ENCODE results near the gene FUNDC1. TPM values are rescaled to one million over a fixed set of nuclear protein-coding genes. Genes with fewer than 3 reads are reported as not detected.
"Not testable (repeated sequence)": the region's sequence is repeated elsewhere in the genome, so short reads cannot be mapped to it uniquely, and the experiment has no call there.

FUNDC1 gene, protein sequence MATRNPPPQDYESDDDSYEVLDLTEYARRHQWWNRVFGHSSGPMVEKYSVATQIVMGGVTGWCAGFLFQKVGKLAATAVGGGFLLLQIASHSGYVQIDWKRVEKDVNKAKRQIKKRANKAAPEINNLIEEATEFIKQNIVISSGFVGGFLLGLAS
- total RNA-seq (2014; rRNA removed; shearing (Covaris generic)) = 17.3 and 19.7 TPM in 2 replicates

DNA sequence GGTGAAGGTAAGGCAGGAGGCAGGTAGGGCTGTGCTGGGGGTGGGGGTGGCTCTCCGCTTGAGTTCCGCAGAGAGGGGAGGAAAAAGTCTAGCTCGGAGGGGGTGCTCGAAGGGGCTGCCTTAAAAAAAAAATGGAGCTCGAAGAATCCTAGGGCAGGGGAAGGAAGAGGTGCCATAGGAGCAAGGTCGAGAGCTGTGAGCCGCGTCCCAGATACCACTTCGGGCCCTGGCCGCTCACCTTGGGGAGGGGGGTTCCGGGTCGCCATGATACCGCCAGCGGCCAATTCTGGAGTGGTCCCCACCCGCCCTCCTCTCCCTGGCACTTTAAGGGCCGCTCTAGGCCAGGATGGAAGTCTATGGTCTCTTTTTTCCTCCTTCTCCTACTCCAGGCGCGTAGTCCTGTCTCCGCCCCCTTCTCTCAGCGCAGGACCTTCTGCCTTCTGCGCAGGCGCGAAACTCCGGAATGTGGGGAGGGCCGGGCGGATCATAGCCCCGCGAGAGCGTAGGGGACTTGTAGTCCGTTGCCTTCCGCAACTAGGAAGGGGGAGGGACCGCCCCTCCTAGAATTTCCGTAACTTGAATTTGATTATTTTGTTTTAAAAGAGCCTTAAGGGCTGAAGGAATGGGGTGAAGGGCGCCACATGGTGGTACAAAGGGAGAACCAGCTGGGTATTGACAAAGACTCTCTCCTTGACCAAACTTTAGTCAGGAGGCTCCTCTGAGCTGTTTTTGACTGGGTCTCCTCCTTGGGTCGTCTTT is at the start of gene FUNDC1:
FUNDC1 (minus strand) TSS at position 293 of the 759 bp plus-strand sequence; CDS start at position 266, 27 bp downstream.
- peak; percentile 93 for DNase-seq (ENCODE audit: low read depth)

DNA sequence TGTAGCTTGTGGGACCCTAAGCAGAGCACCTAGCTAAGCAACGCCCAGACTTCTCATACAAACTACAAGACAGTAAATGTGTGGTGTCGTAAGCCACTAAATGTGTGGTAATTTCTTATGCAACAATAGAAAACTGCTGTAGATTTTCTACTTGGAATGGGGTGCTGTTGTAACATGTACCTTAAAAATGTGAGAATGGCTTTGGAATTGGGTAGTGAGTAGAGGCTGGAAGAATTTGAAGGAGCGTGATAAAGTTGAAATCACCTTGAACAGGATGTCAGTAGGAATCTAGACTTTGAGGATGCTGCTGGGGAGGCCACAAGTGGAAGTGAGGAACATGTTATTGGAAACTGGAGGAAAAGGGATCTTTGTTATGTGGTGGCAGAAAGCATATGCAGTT is 43.2 kb upstream of the FUNDC1 start:
- DNase-seq (ENCODE audit: low read depth) = no peak

DNA sequence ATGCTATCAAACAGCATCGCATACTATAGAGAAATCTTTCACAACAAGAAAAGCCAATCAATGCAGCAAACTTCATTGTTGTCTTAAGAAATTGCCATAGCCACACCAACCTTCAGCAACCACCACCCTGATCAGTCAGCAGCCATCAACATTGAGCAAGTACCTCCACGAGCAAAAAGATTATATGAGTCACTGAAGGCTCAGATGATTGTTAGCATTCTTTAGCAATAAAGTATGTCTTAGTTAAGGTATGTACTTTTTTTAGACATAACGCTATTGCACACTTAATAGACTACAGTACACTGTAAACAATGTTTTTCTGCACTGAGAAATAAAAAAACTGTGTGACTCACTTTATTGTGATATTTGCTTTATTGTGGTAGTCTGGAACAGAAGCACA is 37.8 kb upstream of the FUNDC1 start:
- peak; percentile 6 for DNase-seq (ENCODE audit: low read depth)

DNA sequence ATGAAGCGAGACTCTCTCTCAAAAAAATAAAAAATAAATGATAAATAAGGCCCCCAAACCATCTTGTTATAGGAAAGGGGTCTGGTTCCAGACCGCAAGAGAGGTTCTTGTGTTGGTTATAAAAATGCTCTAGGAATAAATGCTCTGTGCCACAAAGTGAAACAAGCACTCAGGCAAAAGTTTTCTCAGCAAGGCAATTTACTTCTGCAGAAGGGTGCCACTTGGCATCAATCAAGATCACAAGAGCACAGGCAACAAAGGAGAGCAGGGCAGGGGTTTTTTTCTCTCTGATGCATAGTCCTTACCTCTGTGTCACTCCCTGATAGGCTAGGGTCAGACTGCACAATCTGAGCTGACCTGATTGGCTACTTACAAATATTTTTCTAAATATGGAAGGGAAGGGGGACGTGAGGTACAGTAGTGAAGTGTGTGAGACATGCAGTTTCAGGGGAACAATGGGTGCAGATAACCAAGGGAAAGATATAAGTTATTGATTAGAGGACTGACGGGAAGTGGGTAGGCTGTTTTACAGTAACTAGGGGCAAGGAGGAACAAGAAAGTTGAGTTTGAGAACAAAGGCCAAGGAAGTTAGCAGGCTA is 29.8 kb upstream of the FUNDC1 start:
- no peak for DNase-seq (ENCODE audit: low read depth)

DNA sequence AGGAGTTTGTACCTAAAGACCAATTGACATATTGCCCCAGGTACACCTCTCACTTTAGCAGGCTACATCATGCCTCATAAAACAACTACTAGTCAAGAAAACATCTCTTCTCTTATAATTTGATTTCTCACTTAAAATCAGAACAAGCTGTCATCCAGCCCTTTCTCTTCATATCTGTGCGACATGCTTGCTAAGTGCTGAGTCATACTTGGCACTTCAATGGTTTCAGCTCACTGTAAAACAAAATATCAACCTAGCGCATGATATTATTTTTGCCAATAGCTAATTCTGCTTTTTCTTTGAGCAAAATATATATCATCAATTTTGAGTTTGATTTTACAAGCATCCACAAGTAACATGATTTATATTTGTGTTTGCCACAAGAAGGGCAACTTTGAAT is 27.9 kb upstream of the FUNDC1 start:
- DNase-seq (ENCODE audit: low read depth) = peak; percentile 15

DNA sequence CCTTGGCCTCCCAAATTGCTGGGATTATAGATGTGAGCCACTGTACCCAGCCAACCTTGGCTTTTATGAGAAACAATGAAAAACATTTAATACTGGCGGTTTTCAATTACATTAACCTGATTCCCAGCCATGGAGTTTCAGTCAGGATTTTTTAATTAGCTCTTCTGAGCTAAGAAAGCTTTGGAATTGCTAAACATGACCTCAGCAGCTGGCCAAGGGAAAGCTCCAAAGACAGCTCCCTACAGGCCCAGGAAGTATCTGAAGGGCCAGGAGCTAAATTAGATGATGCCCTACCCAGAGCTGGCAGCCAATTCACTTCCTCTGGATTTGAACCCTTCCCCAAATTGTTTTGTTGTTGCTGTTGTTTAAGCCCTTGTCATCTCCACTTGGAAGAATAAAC is 26.5 kb upstream of the FUNDC1 start:
- DNase-seq (ENCODE audit: low read depth) = no peak

DNA sequence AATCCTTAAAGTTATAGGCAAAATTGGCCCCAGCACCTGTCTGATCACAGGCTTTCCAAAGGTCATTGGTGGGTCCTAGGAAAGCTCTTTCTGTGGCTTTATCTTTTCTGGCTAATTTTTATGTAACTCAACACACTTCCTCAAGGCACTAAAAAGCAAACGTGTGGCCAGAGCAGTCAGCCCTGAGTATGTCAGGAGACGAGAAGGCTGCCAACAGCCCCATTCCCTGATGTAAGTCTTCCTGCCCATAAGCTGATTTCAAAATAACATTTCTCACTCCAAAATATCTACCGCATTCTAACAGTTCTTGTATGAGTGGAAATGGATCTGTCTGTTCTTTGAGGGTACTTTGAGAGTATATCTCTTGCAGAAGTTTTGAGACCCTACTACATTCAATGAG is 25.5 kb upstream of the FUNDC1 start:
- DNase-seq (ENCODE audit: low read depth) = no peak

DNA sequence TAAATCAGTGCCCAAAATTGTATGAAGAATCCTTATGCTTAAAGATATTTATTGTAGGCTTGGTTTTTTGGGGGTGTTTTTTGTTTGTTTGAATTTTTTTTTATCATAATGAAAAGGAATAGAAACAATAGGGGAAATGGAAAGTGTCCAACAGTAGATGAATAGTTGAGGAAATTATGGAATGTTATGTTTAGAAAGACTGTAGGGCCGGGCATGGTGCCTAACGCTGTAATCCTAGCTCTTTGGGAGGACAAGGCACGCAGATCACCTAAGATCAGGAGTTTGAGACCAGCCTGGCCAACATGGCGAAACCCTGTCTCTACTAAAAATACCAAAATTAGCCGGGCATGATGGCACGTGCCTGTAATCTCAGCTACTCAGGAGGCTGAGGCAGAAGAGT is 19.2 kb upstream of the FUNDC1 start:
- not testable (repeated sequence) for DNase-seq (ENCODE audit: low read depth)

DNA sequence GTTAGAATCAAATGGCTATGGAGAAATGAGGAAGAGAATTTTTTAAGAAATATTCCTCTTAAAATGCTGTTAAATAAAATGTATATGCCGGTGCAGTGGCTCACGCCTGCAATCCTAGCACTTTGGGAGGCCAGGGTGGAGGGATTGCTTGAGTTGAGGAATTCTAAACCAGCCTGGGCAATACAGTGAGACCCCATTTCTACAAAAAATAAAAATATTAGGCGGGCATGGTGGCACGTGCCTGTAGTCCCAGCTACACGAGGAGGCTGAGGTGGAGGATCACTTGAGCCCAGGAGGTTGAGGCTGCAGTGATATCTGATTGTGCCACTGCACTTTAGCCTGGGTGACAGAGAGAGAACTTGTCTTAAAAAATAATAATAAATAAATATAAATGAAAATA is 7.9 kb upstream of the FUNDC1 start:
- no peak for DNase-seq (ENCODE audit: low read depth)

DNA sequence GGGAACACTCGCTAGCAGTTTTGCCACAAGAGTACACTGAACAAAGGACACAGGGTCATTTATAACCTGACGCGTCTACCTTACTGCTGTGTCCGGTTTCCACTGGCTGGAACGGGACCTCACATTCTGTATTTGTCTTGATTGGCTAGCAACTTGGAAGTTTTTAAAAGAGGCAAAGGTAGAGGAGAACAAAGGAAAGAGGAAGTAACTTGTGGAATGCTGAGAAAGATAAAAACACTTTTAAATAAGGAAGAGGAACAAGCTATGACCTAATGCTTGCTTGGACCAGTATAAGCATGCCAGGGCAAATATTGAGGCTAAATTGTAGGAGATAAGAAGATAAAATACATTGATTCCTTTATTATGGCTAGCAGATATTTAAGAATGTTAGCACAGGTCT is 2.8 kb upstream of the FUNDC1 start:
- DNase-seq (ENCODE audit: low read depth) = not testable (repeated sequence)

DNA sequence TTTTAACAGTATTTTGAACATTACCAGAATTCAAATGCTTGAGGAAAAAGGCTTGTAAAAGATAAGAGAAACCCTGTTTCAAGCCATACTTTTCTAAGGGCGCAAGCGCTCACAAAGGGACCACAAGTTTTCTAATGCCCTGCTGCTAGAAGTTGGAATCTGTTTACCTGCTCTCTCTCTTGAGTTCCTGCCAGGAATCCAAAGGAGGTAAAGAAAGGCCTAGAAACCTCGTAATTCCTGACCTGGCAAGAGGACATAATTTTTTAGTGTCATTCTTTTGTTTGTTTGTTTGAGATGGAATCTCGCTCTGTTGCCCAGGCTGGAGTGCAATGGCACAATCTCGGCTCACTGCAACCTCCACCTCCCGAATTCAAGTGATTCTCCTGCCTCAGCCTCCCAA is 1.4 kb upstream of the FUNDC1 start:
- no peak for DNase-seq (ENCODE audit: low read depth)

DNA sequence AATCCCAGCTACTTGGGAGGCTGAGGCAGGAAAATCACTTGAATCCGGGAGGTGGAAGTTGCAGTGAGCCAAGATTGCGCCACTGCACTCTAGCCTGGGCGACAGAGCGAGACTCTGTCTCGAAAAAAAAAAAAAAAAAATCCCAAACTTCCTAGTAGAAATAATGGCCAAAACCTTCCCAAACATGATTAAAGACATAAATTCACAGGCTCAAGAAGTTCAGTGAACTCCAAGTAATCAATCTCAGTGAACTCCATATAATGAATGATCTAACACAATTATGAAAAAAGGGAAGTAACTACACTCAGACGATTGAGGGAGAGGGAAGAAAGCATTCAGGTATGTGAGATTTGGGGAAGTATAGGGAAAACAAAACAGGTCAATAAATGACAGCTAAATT is 6.5 kb downstream of the FUNDC1 start:
- no peak for DNase-seq (ENCODE audit: low read depth)

DNA sequence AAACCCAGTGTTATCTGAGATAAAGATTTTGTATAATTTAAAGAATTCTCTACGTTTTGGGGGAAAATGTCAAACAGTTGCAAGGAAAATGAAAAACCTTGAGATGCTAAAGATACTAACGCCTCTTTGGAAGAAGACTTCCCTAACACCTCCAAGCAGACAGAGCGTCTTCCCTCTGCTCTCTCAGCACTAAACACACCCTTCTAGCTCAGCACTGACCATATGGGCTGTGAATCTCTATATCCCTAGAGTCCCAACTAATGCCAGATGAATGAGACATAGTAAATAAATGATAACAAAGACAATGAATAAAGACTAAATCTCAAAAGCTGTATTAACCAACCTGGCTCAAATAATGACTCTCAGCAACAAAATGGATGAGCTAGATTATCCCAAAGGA is 13.3 kb downstream of the FUNDC1 start:
- no peak for DNase-seq (ENCODE audit: low read depth)

DNA sequence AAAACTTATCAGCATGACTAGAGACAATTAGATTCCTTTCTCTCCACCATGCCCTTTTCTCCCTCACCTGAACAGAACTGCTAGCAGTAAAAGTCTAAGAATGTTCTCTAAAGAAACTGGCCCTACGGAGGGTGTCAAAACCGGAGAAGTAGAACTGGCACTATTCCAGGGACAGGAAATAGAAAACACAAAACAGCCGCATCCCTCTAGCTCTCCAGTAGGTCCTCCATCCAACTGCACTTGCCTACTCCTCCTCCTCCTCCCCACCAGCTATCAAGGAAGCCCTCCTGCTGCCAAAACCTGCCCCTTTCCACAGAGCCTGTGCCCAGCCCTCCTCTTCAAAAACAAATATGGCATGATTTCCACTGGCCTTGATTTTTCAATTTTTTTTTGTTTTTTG is 28.4 kb downstream of the FUNDC1 start:
- no peak for DNase-seq (ENCODE audit: low read depth)

DNA sequence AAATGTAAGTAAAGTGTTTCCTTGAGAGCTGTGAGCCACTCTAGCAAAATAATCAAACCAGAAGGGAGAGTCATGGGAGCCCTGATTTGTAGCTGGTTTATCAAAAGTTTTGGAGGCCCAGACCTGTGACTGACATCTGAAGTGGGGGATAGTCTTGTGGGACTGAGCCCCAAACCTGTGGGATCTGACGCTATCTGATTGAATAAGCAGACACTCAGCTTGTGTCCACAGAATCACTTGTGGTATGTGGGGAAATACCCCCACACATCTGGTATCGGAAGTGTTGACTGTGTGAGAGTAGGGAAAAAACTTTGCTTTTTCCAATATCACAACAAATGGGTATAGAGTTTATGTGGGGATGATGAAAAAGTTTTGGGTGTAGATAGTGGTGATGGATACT is 35.4 kb downstream of the FUNDC1 start:
- DNase-seq (ENCODE audit: low read depth) = no peak

DNA sequence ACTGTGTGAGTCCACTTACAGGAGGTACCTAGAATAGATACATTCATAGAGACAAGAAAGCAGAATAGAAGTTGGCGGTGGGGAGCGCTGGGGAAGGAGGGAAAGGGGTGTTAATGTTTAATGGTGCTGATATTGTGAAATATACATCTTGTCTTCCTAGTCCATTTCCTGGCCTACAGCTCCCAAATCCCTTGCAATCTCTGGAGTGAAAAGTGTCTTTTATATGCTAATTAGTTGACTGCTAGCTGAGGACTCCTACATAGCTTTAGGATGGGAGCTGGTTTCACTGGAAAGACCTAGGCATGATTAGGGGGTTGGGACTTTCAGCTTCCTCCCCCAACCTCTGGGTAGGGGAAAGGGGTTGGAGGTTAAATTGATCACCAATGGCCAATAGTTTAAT is 36.0 kb downstream of the FUNDC1 start:
- no peak for DNase-seq (ENCODE audit: low read depth)

DNA sequence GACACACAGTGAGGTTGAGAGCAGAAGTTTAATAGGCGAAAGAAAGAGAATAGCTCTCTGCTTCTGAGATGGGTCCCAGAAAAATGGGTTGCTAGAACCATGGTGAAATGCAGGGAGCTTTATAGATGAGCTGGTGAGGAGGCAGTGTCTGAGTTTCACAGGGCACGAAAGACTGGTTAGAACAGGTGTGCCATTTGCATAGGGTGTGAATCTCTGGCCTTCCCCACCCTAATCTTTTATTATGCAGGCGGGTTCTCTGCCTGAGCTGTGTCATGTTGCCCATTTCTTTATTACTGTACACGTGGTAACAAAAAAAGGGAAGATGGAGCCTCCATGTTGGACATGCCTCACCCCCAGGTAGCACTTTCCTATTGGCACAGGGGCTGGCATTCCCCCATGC is 39.1 kb downstream of the FUNDC1 start:
- DNase-seq (ENCODE audit: low read depth) = no peak

DNA sequence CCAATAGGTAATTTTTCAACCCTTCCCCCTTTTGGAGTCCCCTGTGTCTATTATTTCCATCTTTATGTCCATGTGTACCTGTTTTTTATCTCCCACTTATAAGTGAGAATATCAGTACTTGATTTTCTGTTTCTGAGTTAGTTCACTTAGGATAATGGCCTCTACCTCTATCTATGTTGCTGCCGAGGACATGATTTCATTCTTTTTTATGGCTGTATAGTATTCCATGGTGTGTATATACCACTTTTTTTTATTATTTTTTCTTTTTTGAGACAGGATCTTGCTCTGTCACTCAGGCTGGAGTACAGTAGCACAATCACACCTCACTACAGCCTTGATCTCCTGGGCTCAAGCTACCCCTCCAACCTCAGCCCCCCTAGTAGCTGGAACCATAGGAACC is 47.6 kb downstream of the FUNDC1 start:
- DNase-seq (ENCODE audit: low read depth) = no peak

DNA sequence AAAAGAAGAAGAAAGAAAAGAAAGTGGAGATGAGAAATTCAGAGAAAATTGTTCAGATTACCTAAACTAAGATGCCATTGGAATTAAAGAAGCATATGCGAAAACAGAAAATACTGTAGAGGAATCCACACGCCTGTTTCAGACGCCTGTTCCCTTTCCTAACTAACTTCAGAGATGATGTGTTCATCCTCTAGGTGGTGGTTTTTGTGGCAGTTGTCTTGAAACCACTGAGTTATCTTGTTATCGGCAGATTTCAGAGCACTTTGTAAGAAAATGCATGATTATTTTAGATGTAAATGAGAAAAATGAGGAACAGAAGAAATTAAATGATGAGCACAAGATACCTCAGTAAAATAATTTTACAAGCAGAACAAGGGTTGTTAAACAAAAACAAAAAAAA is 48.3 kb downstream of the FUNDC1 start:
- DNase-seq (ENCODE audit: low read depth) = no peak

DNA sequence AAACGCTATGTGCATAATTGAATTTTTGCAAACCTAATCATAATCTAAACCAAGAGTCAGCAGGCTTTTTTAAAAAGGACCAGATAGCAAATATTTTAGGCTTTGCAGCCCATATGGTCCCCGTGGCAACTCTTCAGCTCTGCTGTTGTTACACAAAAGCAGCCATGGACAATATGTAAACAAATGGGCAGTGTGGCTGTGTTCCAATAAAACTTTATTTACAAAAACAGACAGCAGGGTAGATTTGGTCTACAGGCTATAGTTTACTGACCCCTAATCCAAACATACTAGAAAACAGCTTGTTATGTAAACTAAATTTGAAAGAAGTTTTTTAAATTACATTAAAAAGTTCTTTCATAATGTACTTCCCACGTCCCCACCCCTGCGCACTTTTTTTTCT is 53.1 kb downstream of the FUNDC1 start:
- no peak for DNase-seq (ENCODE audit: low read depth)

DNA sequence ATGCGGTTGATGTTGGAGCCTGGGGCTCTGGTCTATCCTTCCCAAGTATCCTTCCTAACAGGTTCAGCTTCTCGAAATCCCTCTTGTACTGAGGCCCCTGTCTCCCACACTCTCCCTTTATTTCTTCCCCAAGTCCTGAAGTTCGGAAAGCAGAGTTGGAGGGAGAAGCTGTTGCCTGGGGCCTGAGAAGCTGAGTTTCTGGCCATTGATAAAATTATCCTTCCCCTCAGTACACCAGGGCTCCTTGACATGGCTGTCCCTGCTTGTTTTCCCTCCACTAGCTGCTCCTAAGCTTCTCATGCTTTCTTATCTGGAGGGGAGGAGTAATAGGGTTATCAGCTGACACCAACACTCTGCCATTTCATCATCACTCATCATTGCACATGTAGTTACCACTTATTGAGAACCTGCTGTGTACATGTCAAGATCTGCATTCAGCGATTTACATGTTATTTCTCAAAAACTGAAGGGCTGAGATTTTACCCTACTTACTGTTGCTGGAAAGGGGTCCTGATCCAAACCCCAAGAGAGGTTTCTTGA is 58.0 kb downstream of the FUNDC1 start:
- no peak for DNase-seq (ENCODE audit: low read depth)

DNA sequence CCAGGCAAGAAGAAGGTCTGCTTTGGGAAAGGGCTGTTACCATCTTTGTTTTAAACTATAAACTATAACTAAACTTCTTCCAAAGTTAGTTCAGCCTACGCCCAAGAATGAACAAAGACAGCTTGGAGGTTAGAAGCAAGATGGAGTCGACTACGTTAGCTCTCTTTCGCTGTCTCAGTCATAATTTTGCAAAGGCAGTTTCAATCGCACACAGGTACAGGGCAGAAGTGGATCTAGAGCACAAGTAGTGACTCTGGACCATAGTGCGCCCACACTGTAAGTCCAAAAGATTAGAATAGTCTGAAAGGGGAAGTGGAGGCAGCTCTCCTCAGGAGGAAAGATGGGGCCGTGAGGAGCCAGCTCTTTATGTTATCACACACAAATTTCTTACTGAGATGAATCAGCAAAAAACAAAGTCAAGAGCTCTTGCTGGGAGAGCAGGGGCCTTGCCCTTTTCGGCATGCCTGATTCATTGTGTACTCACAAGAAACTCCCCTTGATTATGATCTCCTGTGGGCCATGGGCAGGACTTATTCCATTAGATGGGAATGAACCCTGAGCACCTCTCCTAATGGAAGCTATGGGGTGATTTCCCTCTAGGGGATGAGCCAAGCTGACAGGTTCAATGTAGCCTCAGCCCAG is 58.6 kb downstream of the FUNDC1 start:
- peak; percentile 9 for DNase-seq (ENCODE audit: low read depth)

DNA sequence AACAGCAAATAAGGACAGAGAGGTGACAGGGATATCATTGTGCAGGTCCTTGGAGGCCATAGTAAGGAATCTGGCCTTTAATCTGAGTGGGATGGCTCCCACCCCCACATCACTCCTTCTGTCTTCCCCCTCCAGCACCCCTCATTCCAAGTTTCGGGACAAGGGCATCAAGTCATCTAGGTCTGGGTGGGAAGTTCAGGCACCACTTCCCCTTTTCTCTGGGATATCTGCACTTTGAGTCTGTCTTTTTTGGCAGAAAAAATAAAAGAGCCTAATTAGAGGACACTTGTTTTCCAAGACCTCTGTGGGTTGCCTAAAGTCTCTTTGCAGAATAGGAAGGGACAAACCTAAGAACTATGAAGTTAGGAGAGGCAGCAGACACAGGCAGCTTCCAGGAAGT is 60.1 kb downstream of the FUNDC1 start:
- no peak for DNase-seq (ENCODE audit: low read depth)

Measured in Daoy (cell line).